GM19240 (cell line): Measurements from ENCODE around the gene SPOCK3.
"Not testable (repeated sequence)": the region's sequence is repeated elsewhere in the genome, so short reads cannot be mapped to it uniquely, and the experiment has no call there.

Source experiments
- DNase-seq: peaks from one replicate; pipeline ENCODE4 v3.0.0; 2011; ENCODE audit warnings: low spot score; ENCODE audit not compliant: insufficient read length

SPOCK3 gene

GRCh38 chr4:167234316-167234881 lies at the start of gene SPOCK3:
Gene SPOCK3 (minus strand): TSS chr4:167234494.
- no peak for DNase-seq

DNA sequence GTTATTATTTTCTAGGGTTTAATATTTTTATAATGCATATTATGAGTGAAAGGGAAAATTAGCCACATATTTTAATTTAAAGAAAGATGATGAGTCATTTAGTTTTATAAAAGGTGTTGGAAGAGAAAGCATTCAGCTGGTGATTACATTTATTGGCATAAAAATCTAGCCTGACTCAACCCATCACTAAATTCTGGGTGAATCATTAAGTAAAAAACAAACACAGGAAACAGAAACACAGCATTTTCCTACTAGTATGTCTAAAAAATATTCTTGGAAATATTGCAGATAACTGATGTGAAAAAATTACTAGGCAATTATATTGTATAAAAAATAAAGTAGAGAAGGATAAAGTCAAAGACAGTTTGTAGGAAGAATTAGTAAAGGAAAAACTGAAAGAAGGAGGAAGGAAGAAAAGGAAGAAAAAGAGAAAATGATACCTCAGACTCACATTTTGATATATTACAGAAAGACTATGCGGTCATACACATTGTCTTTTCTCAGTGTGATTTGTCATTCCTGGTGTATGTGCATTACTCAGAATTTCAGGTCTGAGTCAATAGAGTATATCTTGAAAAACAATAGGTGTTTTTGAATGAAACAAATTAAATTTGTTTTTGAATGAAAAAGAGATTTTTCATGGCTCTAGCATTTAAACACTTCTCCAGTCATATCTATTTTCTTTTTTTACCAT lies 48.0 kb upstream of the SPOCK3 start:
- DNase-seq, result no peak

DNA sequence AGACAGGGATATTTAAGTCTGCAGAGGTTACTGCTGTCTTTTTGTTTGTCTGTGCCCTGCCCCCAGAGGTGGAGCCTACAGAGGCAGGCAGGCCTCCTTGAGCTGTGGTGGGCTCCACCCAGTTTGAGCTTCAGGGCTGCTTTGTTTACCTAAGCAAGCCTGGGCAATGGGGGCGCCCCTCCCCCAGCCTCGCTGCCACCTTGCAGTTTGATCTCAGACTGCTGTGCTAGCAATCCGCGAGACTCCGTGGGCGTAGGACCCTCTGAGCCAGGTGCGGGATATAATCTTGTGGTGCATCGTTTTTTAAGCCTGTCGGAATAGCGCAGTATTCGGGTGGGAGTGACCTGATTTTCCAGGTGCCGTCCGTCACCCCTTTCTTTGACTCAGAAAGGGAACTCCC lies 47.3 kb upstream of the SPOCK3 start:
- not testable (repeated sequence) for DNase-seq

GRCh38 chr4:167274351-167274750 lies 40.1 kb upstream of the SPOCK3 start:
- DNase-seq, result no peak

GRCh38 chr4:167265231-167265630 lies 30.9 kb upstream of the SPOCK3 start:
- no peak for DNase-seq

DNA sequence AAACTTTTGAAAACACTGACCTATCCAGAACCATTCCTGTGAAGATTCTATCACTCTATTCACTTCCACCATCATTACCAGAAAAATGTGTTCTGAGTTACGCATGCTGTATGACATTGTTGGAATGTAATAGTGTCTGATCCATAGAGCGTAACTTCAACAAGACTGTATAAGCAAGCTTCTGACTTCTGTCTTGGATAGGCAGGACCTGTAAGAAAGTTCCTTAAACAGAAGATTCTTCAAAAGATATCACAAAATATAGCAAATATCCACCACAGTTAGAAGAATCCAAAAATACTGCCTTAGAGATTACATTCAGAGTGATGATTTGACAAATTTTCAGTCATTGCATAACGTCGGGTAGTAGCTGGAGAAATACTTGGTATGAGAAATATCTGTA lies 14.0 kb upstream of the SPOCK3 start:
- DNase-seq, result no peak

DNA sequence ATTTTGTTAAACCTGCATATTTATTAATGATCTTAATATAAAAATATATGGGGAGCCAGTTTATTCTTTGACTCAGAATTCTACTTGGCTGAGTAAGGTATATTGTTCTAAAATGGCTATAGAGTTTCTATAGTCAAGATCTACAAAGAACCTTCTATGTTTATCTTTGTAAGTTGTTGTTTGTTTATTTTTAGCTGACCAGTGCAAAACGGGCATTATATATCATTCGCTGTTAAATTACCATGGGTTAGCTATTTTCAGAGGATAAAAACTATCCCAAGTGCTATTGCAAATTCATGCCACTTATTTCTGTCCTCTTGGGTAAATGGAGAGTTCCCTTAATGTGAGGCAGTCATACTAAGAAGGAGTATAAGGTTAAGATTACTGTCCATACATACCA lies 5.3 kb upstream of the SPOCK3 start:
- DNase-seq, result no peak

DNA sequence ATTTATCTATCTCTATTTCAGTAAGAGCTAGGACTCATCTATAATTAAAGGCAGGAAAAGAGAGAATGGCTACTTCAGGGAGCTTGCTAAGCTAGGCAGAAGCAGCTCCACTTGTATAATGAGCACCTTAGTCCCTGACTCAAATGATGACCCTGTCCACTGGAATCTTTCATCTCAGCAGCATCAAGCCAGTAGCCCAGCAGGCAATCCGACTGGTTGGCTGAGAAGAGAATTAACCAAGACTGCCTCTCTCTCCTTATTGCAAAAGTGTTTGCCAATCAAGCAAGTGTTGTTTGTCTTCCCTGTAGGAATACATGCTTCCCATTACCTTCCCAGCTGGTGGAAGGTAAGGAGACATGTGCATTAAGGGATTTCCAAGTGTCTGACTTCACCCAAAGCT lies 3.9 kb upstream of the SPOCK3 start:
- DNase-seq, result no peak

DNA sequence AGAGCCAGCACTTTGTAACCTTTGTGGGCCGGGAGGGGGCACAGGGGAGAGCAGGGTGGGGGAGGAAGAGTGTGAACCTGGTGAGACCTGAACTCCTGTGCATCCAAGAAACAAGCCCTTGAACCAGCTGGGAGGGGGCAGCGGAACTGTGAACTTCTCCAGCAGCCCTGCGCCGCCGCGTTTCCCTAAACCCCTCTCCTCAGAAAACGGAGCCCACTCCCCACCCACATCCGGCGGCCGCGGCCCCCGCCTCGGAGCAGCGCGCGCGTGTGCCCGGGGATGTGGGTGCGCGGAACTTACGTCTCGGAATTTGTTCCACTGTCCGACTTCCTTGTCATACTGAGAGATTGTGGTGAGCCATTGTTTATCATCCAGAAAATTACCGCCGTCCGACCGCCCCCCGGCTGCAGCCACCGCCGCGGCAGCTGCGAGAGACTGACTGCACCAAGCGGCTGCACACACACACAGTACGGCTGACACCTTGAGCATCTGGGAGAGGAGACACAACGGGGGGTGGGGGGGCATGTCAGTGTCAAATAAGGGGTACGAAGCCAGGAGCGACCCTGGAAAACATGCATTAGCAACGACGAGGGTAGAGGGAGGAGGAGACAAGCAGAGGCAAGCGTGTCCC lies 494 bp downstream of the SPOCK3 start:
- DNase-seq, result no peak

DNA sequence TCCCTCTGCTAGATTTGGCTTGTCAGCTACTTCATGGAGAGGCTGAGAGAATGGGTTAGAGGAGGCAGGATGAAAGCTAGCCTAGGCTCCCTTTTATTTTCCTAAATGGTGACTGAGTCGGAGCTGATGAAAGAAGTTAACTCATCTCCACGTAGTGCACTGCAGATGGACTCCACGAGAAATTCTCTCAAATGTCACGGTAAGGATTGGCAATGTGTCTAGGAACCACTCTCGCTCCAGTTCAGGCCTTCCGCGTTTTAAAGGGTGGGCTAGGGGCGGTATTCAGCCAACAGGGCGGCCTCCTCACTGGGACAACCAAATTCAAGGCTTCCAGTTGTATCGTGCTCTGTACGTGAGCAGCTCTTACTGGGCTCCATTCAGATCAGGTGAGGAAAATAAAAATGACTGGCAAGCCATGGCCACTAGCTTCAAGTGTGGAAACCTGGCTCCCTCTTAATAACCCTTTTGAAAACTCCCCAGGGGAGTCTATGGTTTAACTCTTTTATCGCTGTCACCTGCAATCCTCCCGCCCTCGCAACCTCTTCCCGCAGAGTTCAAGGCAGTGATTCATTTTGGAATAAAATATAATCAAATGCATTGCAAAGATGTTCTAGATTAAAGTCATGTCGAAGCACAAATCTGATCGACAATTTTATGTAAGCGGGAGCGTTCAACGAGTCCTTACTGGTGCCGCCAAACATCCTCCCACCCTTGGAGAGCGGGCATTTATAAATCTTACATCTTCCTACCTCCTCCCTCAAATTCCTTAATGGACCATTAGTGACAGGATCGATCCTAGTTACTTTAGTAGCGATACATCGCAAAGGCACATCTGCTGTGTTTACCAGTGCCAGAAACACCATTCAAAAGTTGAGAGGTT lies 1.2 kb downstream of the SPOCK3 start:
- no peak for DNase-seq

DNA sequence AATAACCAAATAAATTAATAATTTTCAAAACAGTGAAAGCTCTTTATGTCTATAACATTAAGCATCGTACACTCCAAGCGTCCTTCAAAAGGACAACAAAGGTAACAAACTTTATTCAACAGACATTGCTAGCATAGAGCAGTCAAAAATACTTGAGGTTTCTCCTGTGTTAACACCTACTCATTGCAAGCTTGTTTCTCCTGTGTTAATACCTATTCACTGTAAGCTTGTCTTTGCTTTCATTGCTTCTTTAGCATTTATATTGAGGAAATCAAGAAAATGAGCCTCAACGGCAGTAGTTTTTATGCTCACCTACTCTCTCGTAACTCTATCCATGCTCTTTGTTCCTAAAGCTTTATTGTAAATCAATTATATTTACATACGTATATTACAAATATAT lies 3.5 kb downstream of the SPOCK3 start:
- DNase-seq, result no peak

DNA sequence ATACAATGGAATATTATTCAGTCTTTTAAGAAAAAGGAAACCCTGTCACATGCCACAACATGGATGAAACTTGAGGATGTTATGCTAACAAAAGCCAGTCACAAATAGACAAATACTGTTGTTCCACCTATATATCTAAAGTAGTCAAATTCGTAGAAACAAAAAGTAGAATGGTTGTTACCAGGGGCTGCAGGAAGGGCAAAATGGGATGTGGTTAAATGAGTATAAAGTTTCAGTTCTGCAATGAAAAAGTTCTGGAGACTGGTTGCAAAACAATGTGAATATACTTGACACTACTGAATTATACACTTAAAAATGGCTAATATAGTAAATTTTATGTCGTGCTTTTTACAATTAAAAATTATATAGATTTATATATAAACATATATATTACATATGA lies 12.2 kb downstream of the SPOCK3 start:
- no peak for DNase-seq

GRCh38 chr4:167221084-167221483 lies 13.2 kb downstream of the SPOCK3 start:
- no peak for DNase-seq

DNA sequence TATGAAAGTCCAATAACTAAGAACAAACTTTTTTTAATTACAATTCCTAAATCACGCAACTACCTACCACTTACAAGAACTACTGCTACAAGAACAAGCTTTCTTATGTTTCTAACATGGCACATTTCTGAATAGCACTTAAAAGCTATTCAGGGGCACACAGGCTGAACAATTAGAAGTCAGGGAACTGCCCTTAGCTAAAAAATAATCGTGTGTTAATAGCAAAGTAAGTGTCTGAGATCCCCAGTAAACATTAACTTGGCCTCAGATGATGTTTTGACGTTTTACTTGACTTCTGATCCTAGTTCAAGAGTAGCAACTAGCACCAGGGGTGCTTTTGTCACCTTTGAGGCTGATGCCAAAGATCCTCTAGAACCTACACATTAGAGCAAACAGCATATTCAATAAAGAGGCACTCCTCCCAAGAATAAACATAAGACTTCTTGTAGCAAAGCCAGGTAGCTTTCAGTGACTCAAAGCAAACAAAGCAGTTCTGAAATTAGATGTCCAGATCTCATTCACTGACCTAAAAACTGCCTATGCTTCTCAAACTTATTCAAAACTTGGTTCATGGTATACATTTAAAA lies 16.2 kb downstream of the SPOCK3 start:
- DNase-seq, result no peak

GRCh38 chr4:167216783-167217182 lies 17.5 kb downstream of the SPOCK3 start:
- DNase-seq, result no peak

DNA sequence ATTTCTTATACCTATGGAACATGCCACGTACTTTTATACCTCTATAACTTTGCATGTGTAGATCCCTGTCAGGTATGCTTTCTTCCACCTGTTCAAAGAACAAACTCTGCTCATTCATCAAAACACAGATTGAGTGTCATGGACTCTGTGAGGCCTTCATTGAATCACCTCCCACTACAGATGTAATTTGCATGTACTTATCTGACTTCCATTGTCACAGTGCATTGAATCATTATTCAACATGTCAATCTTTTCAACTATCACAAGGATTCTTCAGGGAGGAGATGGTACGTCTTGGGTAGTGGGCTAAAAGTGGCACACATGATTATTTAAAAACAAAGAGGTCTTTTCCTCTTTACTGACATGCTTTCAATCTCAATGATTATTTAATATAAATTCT lies 24.1 kb downstream of the SPOCK3 start:
- DNase-seq, result no peak

DNA sequence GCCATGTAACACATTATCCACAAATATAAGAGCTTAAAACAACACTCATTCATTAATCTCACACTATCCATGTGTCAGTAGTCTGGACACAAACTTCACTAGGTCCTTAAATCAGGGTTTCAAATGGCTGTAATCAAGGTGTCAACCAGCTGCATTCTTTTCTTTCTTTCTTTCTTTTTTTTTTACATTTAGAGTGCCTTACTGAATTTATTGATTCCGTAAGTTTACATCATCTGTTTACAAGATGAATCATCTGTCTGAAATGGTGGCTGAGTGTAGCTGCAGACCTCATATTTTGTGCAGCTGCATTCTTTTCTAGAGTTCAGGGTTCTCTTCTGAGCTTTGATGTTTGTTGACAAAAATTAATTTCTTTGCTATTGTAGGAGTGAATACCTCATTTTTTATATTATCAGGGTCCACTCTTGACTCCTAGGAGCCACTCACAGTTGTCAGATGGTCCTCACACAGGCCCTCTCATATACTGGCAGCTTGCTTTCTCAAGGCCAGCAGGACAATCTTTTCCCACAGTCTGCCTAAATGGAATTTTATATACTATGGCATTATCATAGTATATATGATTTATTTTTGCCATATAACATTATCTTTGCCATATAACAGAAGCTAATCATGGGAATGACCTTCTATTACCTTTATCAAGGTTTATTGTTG lies 37.8 kb downstream of the SPOCK3 start:
- DNase-seq, result no peak

DNA sequence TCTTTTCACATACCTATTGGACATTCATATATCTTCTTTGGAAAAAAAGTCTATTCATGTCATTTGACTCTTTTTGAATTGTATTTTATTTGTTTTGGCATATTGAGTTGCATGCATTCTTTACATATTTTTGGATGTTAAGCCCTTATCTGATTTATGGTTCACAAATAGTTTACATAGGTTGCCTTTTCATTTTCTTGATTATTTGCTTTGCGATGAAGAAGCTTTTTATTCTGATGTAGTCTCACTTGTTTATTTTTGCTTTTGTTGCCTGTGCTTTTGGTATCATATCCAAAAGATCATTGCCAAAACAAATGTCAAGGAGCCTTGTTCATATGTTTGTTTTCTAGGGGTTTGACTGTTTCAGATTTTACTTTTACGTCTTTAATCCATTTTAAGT lies 43.9 kb downstream of the SPOCK3 start:
- no peak for DNase-seq

DNA sequence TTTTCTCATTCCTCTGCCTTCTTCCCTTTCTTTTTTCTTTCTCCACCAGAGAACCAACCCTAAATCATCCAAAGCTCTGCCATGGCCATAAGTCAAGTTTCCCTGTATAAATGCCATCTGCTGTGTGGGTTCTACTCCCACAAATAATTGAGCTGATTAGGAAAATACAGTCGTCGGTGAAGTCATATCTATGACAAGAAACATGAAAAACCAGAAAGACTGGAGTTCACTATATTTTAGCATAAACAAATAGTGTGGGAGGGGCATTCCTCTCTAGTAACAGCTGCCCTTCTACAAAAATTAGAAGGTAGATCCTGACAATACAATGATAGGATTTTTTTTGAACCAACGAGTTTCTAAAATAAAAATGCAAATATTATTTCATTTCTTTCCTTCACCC lies 48.8 kb downstream of the SPOCK3 start:
- no peak for DNase-seq

GRCh38 chr4:167183036-167183435 lies 51.3 kb downstream of the SPOCK3 start:
- no peak for DNase-seq

GRCh38 chr4:167177925-167178324 lies 56.4 kb downstream of the SPOCK3 start:
- DNase-seq, result no peak
